Cardiac fibroblast (primary cell): ENCODE results near the gene LPCAT3.

Source experiments
- DNase-seq, 2 donors: peaks; one replicate each; pipeline versions ENCODE4 v3.0.0 to v3.0.0-alpha.2; 2010; ENCODE audit warnings: low read depth in 2 of 2
- H3K4me3 ChIP-seq, 2 donors: replicated peaks in 1 of 2; 1 replicate in 1 of 2; 2 replicates in 1 of 2; pipeline ENCODE4 v1.5.1; 2011; ENCODE audit warnings: low read depth in 2 of 2, low read length in 2 of 2, mild to moderate bottlenecking in 2 of 2, moderate library complexity in 1 of 2
- TF ChIP-seq, protein P1 (sequence below): IDR thresholded peaks from one replicate; pipeline ENCODE4 v1.5.1; 2011; ENCODE audit warnings: low read depth, mild to moderate bottlenecking, low read length, inconsistent platforms

Gene LPCAT3

DNA sequence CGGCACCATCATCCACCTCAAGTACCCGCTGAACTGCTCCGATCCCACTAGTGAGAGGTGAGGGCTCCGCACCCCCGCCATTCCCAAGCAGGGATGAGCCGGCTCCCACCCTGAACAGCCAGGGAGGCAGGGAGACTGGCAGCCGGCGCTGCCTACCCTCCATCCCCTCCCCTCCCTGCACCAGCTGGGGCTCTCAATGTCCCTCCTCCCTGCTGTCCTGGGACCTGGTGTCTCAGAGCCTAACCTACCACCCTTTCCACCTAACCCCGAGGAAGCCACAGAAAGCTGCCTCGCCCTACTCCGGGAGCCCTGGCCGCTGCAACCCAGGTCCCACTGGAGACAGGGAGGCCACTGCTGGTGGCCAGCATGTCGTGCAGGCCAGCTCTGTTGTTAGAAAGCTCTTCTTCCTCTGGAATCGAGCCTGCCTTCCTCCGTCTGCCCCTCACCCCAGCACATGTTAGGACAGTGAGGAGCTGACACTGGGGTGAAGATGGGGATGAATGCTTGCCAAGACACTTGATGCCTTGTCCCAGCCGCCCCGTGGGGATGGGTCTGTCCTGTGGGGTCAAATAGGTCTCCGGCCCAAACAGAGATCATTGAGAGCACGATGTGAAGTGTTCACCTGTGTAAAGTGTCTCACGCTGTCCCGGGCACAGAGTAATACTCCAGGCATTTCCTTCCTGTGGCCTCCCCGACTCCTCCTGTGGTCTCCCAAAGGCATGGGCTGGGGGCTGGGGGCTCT is 66.0 kb downstream of the LPCAT3 start:
- TF ChIP-seq, protein P1, sequence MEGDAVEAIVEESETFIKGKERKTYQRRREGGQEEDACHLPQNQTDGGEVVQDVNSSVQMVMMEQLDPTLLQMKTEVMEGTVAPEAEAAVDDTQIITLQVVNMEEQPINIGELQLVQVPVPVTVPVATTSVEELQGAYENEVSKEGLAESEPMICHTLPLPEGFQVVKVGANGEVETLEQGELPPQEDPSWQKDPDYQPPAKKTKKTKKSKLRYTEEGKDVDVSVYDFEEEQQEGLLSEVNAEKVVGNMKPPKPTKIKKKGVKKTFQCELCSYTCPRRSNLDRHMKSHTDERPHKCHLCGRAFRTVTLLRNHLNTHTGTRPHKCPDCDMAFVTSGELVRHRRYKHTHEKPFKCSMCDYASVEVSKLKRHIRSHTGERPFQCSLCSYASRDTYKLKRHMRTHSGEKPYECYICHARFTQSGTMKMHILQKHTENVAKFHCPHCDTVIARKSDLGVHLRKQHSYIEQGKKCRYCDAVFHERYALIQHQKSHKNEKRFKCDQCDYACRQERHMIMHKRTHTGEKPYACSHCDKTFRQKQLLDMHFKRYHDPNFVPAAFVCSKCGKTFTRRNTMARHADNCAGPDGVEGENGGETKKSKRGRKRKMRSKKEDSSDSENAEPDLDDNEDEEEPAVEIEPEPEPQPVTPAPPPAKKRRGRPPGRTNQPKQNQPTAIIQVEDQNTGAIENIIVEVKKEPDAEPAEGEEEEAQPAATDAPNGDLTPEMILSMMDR: no peak
- DNase-seq: no peak
- no peak overlapping the region for H3K4me3 ChIP-seq

DNA sequence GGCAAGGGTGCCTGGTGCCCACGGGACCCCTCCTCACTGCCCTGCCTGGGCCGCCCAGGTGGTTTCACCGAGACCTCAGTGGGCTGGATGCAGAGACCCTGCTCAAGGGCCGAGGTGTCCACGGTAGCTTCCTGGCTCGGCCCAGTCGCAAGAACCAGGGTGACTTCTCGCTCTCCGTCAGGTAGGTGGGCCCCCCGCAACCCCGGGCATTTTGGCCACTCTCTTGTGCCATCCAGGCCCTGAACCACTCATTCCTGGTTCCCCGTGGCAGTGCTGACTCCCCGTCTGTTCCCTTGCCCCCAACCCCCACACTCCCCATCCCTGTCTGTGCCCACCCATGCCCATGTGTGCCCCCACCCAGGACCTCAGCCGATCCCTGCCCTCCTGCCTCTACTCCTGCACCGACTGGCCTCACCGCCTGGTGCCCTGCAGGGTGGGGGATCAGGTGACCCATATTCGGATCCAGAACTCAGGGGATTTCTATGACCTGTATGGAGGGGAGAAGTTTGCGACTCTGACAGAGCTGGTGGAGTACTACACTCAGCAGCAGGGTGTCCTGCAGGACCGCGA is 66.6 kb downstream of the LPCAT3 start:
- H3K4me3 ChIP-seq: no peak overlapping the region
- no peak for DNase-seq
- TF ChIP-seq, protein P1: no peak

DNA sequence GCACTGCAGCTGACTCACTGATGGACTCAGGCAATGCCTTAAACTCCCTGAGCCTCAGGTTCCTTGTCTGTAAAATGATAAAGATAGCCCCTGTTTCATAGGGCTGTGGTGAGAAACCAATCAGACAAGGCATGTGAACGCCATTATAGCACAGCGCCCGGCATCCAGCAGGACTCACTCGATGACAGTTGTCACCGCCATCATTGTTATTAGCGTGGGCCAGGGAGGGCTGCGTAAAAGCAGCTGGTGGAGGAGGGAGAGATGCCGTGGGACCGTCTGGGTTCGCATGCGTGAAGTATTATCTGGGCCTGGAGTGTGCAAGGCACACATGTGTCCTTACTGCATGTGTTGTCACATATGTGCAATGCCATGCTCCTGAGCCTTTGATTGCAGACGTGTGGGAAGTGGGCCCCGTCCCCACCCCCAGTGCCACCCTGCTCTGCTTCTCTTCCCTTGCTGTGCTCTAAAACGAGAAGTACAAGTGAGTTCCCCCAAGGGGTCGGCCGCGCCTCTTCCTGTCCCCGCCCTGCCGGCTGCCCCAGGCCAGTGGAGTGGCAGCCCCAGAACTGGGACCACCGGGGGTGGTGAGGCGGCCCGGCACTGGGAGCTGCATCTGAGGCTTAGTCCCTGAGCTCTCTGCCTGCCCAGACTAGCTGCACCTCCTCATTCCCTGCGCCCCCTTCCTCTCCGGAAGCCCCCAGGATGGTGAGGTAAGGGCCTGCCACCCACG is 67.3 kb downstream of the LPCAT3 start, which contains the start of gene PTPN6:
PTPN6 (plus strand) TSS at position 546 of the 730 bp plus-strand sequence; CDS start at position 703, 157 bp downstream.
- TF ChIP-seq, protein P1: no peak
- no peak for DNase-seq
- no peak within 1 kb of the TSS for H3K4me3 ChIP-seq

DNA sequence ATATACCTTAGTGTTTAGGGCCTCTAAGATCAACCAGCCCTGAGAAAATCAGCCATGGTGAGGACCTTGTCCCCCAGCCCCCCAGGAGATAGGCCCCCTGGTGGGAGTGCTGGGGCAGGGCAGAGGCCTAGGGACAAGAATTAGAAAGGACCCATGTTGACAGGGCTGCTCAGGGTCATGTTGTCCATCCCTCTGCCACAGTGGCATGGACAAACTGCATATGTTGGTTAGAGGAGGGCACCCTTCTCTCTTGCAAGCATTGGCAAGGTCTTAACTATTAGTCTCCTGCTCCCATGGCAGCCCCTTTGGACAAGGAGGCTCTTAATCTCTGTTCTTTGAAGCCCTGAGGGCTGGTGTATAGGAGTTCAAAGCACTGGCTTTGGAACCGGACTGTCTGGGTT is 67.9 kb downstream of the LPCAT3 start:
- TF ChIP-seq, protein P1: peak; percentile 35
- DNase-seq: no peak
- no peak overlapping the region for H3K4me3 ChIP-seq

DNA sequence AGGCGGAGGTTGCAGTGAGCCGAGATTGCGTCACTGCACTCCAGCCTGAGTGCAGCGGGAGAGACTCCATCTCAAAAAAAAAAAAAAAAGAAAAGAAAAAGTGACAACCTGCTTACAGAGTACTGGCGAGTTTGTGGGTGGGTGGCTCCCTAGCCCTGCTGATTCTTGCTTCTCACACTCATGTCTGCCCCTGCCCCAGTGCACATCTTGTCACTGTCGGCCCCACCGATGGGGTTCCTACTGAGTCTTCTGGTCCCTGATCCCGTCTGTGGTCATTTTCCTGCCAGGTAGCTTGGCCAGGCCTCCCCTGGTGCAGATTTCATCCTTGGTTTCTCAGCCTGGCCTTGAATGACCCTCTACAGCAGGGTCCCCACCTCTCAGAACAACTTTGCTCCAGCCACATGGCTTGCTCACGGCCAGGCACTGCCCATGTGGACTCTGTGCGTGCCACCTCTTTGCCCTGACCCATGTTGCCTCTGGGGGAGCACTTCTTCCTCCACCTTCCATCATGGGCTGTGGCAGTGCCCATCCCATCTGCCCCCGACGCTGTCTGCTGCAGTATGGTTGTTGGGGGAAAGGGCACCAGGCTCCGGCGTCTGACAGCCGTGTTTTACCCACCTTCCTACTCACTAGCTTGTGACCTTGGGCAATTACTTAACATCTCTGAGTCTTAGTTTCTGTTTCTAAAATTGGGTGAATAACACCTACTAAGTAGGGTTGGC is 69.2 kb downstream of the LPCAT3 start:
- H3K4me3 ChIP-seq: no peak overlapping the region
- no peak for DNase-seq
- TF ChIP-seq, protein P1: peak; percentile 5

DNA sequence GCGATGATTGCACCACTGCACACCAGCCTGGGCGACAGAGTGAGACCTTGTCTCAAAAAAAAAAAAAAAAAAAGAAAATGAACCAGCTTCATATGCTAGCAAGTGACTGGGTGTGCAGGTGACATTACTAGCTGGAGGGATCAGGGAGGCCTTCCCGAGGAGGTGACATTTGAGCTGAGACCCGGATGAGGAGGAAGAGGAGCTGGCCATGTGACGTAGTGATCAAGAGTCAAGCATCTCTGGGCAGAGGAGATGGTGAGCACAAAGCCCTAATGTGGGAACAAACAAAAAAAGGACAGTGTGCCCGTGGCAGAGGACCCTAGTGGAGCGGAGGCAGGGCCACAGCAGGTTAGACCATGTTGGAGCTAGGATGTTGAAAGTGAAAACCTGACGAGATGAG is 70.7 kb downstream of the LPCAT3 start:
- H3K4me3 ChIP-seq: no peak overlapping the region
- TF ChIP-seq, protein P1: no peak
- no peak for DNase-seq
